IPS-11a (cell line): ENCODE results near the gene SIVA1.

ENCODE experiments used
- H3K4me3 ChIP-seq: one replicate; pipeline ENCODE4 v1.5.1; 2013; ENCODE audit warnings: low read depth, low read length, control low read depth

The SIVA1 gene

DNA sequence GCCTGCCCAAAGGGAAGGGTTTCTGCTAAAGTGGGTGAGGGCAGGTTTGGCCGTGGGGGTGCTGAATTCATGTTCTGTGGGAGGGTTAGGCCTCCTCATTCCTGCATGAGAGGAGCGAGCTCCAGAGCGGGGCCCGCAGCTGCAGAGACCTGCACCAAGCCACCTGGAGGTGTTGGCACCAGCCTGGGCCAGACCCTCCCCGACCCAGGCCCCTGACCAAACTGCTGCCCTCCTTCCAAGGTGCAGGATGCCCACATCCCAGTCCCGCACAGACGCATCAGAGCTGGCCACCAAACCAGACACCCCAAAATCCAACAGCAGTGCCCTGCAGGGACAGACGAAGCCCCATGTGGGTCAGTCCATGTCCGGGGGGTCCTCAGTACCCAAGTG lies 18.4 kb upstream of the SIVA1 start:
- no peak overlapping the region for H3K4me3 ChIP-seq

DNA sequence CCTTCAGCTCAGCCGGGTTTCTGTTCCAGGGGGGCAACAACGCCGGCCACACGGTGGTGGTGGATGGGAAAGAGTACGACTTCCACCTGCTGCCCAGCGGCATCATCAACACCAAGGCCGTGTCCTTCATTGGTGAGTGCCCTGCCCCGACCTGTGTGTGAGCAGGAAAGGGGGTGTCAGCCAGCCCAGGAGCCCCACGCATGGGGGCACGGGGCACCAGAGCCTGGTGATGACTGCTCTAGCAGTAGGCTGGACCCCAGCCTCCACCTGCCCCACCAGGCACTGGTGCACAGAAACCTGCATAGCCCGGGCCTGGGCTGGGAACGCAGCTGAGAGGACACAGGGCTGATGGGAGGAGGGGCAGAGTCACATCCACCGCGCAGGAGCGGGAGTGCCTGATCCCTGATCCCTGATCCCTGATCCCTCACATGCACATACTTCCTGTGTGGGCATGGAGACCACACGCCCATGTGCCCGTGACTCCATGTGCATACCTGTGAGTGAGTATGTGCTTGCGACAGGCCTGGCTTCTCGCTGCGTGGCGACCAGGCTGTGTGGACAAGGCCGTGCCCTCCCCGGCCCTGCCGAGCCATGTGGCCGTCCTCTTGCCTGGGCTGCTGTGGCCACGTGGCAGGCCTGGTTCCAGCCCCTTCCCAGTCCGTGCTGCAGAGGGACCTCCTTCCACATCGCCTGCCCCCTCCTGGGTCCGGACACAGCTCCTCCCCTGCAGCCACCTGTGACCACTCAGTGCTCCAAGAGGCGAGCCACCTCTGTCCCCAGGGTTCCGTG lies 17.8 kb upstream of the SIVA1 start:
- no peak overlapping the region for H3K4me3 ChIP-seq

DNA sequence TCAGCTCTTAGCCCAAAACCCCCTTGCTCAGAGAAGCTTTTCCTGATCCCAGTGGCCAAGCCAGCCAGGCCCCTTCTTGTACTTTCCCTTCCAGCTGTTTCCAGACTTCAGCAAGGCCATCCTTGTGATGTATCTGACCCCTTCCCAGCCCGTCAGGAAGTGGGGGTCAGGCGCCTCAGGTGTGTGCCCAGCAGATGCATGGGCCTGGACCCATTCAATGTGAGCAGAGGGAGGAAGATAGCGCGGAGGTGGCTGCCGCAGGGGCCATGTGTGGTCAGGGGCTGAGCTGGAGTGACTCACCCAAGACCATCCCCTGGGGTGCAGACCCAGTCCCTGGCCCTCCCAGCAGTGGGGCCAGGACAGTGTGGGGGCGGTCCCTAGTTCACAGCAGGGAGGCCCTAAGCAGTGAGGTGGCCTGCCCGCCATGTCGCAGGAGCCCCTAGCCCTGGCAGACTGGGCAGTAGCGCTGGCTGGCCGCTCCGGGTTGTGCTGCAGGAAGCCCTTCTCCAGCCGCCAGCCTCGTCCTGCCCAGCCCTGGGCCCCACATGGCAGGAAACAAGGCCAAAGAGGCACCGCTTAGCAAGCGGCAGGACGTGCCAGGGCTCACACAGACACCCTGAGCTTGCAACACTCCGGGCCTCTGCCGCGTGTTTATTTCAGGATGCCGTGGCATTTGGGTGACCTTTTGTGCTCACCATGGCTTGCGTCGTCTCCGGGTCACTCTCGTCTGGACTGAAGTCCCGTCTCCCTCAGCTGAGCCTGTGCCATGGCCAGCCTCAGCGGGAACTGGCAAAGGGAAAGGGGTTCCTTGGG lies 16.9 kb upstream of the SIVA1 start:
- H3K4me3 ChIP-seq = no peak overlapping the region

DNA sequence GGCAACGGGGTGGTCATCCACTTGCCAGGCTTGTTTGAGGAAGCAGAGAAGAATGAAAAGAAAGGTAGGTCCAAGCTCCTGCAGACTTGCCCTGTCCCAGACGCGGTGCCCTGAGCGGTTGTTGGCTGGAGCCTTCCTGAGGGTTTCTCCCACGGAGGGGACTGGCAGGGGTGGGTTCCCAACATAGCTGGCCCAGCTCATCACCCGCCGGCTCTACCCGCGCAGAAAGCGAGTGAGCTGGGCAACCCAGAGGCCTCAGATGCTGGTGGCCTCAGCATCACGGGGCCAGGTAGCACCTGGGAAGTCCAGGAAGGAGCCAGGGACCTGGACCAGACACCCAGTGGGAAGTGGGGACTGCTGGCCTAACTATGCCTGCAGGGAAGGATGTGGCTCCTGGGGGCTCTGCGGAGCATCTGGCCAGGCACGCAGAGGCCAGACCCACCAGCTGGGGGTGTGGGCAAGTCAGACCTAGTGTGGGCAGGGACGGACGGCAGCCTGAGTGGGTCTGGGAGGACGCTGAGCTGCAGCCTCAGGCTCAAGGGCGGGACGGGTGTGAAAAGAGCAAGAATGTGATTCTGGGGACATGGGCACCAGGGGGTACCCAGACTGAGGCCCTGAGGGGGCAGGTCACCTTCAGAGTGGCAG lies 14.4 kb upstream of the SIVA1 start:
- no peak overlapping the region for H3K4me3 ChIP-seq

DNA sequence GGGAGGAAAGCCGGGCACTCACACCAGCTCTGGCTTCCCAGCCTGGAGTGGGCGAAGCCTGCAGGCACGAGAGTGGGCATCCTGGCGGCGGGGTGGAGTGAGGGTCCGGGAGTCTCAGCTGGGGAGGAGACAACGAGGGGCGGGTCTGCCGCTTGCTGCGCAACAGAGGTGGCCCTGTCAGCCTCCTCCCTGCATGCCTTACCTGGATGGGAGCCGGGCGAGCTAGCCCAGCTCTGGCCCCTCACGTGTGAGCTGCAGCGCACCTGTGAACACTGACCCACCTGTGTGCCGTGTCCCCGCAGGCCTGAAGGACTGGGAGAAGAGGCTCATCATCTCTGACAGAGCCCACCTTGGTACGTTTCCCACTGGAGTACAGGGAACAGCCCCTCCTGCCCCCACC lies 13.9 kb upstream of the SIVA1 start:
- no peak overlapping the region for H3K4me3 ChIP-seq

DNA sequence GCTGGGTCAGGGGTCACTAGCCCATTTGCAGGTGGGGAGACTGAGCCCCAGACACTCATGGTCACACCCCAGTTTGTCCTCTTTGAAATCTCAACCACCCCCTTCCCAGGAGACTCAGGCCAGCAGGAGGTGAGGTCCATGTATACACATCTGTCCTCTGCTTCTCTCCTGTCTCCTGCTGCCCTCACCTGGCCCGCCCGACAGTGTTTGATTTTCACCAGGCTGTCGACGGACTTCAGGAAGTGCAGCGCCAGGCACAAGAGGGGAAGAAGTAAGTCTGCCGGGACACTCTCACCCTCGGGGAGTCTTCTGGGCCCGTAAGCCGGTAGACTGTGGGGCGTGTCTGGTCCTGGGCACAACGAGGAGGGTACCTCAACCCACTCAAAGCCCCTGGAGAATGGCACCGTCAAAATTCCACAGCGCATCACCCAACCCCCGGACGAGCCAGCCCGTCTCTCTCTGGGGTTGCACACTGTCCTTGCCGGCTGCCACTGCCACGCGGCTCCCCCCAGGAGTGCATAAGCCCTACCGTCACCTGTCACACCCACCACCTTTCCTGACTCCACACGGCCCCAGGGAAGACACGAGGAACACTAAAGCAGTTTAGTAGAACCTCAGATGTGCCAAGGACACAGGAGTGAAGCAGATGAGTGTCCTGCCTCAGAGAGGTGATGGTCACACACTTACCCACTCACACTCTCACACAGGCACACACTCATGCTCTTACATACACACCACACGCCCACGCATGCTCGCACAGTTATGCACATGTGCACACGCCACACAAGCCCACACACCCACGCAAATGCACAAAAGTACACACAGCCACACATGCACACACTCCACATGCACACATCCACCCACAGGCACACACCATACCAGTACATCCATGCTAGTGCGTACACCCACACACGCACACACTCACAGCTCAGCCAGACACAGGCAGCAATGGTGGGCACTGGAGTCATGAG lies 13.1 kb upstream of the SIVA1 start:
- H3K4me3 ChIP-seq = no peak overlapping the region

DNA sequence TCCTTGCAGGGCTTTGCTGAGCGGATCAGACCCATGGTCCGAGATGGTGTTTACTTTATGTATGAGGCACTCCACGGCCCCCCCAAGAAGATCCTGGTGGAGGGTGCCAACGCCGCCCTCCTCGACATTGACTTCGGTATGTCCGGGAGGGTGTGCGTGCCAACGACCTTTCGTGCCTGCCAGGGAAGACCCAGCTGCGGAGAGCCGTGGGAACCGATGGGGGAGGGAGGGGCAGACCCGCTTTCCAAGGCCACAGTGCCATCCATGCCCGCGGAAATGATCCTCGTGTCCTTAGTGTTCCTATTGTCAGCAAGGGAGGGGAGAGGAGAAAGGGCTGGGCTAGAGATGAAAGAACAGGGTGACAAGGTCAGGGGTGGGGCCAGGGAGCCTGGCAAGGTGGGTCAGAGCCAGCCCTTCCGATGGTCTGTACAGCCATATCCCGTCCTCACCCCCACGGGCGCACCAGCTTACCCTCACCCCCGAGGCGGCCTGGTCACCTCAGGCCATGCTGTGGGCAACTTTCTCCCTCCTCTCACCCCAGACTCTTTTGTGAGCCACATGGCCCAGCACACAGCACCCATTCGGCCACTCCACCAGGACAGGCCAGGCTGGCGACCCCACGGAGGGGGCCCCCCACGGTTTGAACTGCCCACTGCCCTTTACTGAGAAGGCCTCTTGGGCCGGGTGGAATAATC lies 11.7 kb upstream of the SIVA1 start:
- H3K4me3 ChIP-seq = no peak overlapping the region

DNA sequence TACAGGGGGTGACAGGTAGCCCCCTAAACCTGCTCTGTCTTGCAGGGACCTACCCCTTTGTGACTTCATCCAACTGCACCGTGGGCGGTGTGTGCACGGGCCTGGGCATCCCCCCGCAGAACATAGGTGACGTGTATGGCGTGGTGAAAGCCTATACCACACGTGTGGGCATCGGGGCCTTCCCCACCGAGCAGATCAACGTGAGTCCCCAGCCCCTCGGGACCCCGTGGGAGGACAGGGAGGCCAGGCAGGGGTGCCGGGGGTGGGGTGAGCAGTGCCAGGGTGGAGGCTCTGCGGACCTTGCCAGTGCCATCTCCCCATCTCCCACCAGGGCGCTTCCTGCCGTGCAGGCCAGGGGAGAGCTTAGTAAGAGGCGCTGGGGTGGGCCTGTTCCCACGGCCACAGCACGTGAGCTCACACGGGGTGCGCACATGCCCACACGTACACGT lies 11.1 kb upstream of the SIVA1 start:
- H3K4me3 ChIP-seq = no peak overlapping the region

DNA sequence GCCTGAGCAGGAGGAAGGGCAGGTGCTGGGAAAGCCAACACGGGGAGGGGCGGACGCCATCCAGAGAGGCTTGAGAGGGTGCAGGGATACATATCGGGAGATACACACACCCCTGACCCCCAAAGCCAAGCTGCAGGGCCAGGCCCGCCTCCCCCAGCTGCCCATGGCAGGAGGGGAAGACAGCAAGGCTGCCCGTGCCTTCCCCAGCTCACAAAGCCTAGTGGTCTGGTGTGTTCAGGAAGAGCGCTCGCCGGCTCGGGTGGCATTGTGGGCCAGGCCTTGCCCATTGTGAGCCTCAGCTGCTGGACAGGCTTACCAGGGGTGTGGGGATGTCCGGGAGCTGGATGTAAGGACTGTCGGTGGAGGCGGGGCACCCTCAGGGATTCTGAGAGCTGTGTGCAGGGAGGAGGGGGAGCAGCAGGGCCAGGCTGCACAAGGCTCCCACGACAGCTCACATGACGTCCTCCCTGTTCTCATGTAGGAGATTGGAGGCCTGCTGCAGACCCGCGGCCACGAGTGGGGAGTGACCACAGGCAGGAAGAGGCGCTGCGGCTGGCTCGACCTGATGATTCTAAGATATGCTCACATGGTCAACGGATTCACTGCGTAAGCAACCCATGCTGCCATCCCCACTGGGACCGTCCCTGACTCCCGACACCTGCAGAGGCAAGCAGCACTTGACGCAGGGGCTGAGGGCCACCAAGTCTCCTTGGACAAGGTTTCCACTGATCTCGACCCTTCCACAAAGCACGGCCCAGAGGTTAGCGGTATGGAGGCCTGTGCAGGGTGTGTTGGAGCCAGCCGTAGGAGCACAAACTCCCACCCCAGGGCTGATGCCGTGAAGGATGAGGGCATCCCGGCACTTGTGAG lies 10.1 kb upstream of the SIVA1 start:
- H3K4me3 ChIP-seq = no peak overlapping the region

- H3K4me3 ChIP-seq = no peak overlapping the region
These were observed 9.2 kb upstream of the SIVA1 start for GRCh38 chr14:104743461-104744380.

DNA sequence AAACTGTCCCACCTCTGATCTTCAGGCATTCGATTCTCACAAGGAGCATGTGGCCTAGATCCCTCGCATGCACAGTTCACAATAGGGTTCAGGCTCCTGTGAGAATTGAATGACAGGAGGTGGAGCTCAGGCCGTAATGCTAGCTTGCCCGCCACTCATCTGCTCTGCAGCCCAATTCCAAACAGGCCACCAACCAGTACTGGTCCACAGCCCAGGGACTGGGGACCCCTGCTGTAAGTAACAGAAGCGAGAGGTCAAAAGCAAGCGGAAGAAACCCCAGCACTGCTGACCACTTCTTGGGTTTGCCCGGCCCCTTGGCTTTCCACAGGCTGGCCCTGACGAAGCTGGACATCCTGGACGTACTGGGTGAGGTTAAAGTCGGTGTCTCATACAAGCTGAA lies 8.5 kb upstream of the SIVA1 start:
- H3K4me3 ChIP-seq = no peak overlapping the region

GRCh38 chr14:104745431-104745830 lies 7.5 kb upstream of the SIVA1 start:
- H3K4me3 ChIP-seq = no peak overlapping the region

DNA sequence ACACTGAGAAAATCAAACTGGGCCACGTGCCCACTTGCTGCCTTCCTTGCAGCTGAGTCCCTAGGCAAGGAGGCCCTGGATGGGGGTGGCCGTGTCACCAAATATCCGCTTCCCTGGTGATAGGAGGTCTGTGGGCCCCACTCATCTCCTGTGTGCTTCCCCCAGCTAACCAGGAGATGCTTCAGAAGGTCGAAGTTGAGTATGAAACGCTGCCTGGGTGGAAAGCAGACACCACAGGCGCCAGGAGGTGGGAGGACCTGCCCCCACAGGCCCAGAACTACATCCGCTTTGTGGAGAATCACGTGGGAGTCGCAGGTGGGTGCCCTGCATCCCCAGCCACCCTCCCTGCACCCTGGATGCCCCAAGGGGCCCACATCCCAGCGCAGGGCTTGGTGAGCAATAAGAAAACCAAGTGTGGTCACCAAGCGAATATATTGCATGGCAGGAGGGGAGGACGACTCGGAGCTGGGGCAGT lies 6.8 kb upstream of the SIVA1 start:
- no peak overlapping the region for H3K4me3 ChIP-seq

GRCh38 chr14:104746934-104747481 lies 5.9 kb upstream of the SIVA1 start:
- no peak overlapping the region for H3K4me3 ChIP-seq

GRCh38 chr14:104747876-104748275 lies 5.1 kb upstream of the SIVA1 start:
- no peak overlapping the region for H3K4me3 ChIP-seq

DNA sequence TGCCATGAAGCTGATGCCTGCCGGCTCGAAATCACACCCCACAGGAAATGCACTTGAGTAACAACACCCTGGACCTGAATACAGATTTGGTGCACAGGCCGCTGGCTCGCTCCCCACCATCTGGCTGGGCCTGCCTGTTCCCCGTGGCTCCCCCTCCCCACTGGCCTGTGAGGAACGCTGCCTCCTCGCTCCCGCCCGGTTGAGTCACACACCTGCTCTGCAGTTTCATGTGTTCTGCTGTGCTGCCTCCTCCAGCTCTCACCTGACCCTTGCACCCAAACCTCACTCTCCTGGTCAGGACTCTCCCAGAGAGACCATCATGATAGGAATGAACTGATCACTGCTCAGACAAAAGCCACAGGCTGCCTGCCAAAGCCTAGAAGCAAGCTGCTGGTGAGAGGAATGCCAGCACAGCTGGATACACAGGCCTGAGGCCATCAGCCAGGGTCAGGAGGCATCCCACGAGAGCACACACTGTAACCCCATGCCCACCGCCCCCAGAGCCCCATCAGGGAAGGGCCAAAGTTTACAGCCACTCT lies 3.8 kb upstream of the SIVA1 start:
- H3K4me3 ChIP-seq = no peak overlapping the region

DNA sequence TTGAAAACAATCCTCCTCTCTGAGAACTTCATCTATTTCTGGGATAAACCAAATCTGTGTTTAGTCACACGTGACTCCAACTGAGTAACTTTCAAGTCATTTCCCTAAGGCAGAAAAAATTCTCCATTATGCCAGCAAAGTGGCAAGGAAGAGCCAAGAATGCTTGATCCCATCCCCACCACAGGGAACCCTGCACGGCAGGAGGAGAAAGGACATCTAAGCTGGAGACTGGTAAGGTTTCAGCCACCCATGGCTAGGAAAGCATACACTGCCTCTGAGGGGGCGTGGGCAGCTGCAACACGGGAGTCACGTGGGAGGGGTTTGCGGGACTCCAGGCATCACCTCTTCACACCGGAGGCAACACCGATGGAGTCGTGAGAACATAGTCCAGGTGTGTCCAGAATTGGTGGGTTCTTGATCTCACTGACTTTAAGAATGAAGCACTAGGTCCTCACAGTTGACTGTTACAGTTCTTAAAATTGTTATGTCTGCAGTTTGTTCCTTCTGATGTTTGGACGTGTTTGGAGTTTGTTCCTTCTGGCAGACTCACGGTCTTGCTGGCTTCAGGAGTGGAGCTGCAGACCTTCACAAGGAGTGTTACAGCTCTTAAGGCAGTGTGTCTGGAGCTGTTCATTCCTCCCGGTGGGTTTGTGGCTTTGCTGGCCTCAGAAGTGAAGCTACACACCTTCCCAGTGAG lies 2.7 kb upstream of the SIVA1 start:
- H3K4me3 ChIP-seq = no peak overlapping the region
